ENCODE data around the gene TMEM169. TPM values are rescaled to one million over a fixed set of nuclear protein-coding genes. Genes with fewer than 3 reads are reported as not detected.
"Not testable (repeated sequence)": the region's sequence is repeated elsewhere in the genome, so short reads cannot be mapped to it uniquely, and the experiment has no call there.

TMEM169 gene
- total RNA-seq, 1 donor from 2014 or later: 0.21 TPM

- DNase-seq (ENCODE audit: low spot score): no peak
Measured at GRCh38 chr2:216131175-216131926, 49.6 kb downstream of the TMEM169 start.

GRCh38 chr2:216132585-216132984 lies 50.9 kb downstream of the TMEM169 start:
- DNase-seq (ENCODE audit: low spot score): no peak

- no peak for DNase-seq (ENCODE audit: low spot score)
Measured at GRCh38 chr2:216133397-216133796, 51.7 kb downstream of the TMEM169 start.

- DNase-seq (ENCODE audit: low spot score): no peak
Measured at GRCh38 chr2:216134958-216135541, 53.3 kb downstream of the TMEM169 start.

DNA sequence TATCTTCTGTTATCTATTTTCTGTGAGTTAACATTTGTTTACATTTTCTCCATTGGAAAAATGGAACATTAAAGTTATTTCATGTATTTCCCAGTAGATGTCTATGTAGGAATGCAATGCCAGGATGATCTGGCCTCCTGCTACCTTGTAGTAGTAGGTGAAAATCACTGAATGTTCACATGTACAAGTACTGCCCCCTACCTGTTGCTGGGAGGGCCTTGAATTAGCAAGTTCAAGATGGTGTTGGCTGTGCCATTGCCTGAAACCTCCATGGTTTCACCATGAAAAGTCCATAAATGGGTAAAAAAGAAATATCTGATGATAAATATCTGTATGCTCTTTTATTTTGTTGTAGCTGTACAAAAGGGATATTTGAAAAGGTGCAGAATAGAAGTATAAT lies 58.2 kb downstream of the TMEM169 start:
- DNase-seq (ENCODE audit: low spot score): no peak

GRCh38 chr2:216141516-216141915 lies 59.8 kb downstream of the TMEM169 start:
- not testable (repeated sequence) for DNase-seq (ENCODE audit: low spot score)

DNA sequence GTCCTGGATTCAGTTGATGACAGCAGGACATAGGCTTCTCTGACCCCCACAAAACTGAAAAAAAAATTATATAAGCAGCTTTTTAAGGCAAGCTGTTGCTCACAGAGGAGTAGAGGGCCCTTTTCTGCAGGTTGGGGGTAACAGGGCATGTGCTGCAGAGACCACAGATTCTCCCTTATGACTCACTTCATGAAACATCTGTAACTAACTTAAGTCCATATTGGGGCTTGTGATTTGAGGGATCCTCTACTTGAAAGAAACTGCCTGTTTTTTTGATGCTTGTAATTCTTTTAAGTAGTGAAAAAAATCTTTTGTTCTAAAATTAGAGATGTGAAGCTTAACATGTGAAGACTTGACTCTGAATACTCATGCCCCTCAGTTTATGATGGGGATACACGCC lies 60.8 kb downstream of the TMEM169 start:
- no peak for DNase-seq (ENCODE audit: low spot score)

DNA sequence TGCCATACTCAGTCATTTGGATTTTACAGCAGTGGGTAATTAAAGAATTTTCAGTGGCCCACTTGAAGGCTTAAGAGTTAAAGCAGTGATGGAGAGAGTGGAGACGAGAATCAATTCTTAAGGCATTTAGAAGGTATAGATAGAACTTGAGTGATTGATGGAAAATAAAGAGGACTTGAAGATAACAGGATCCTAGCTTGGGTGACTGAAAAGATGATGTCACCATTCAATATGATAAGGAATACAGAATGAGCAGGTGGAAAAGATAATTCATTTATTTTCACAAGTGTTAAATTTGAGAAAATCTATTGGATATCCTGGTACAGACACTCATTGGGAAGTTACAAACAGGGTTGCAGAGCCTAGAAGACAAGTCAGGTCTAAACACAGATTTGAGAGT lies 62.7 kb downstream of the TMEM169 start:
- no peak for DNase-seq (ENCODE audit: low spot score)

- no peak for DNase-seq (ENCODE audit: low spot score)
Measured at GRCh38 chr2:216144857-216145256, 63.1 kb downstream of the TMEM169 start.

DNA sequence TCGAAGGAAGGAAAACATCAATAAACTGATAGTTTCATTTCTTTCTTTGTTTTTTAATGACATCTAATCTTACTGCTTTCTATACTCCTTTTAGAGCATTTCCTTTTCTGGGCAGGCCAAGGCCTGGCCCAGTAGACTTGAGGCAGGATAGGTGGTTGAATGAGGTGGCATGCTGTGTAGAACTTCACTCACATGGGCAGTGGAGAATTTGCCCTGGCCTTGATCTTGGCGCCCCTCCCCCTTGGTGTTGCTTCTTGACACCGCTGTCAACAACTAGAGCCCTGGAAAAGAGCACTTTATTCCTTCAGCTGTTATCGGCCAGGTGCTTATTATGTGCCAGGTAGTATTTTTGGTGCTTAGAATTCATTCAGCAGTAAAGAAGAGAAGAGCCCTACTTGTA lies 64.9 kb downstream of the TMEM169 start:
- no peak for DNase-seq (ENCODE audit: low spot score)

DNA sequence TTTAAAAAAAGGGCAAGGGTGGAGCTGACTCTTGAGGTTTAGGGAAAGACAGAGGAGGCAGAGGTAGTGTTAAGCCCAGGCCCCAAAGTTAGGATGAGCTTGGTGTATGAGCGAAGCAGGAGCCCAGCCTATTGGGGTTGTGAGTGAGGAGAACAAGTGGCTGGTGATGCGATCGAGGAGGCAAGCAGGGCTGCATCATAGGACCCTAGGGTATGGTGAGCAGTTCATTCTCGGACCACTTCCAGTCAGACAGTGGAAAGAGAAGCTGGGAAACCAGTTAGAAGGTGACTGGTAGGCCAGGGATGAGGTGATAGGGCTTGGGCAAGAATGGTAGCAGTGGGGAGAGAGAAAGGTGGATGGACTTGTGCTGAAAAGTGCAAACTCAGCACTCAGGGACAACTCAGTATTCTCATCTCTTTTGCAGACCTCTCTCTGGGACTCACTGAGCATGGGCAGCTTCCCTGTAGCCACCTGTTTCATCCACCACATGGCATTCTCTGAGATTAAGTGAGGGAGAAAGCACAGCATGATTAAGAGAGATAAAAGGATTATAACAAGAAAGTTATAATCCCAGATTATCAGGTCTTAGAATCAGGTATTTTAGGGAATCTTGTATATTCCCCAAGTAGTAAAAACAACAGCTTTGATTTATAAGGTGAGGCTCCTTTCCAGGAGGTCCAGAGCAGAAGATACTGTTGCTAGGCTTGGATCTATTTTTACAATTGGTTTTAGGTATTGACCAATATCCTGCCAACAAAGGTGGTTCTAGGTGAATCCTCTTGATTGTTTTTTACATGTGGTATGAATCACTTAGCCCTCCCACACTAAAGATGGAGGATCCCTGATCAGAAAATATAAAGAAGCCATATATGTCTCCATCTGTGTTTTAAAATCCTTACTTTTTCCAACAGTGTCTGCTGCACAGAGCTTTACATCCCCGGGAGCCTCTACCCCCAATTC lies 65.7 kb downstream of the TMEM169 start:
- no peak for DNase-seq (ENCODE audit: low spot score)

DNA sequence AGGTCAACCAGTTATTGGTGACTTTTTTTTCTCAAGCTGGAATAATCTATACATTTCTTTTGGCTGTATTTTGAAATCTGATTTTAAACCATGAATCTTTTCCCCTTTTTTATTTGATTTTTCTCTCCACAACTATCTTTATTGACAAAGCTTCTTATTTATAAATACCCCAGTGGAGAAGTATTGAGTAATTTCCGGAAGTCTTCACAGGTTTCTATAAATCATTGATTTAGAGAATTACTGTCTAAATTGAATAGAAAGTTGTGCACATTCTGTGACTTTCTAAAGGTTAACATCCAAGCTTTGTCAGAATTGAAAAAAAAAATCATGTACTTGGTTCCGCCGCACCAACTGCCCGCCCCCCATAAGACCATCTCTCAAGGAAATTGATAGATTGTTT lies 67.3 kb downstream of the TMEM169 start:
- no peak for DNase-seq (ENCODE audit: low spot score)

DNA sequence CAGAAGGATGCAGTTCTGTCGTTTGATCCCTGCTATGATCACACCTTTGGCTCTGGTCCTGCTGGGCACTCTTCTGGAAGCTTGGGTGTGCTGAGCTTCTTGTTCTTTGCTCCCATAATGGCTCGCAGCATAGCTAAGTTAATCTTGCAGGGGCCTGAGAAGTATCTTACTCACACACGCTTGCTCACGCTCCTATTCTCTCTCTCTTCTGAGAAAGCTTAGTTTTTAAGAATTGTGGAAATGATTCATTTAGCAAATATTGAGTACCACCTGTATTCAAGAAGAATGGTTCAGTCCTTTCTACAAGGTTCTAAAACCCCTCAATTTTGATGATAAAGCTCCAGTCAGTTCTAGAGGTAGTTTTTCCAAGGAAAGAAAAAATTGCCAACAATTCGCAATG lies 68.0 kb downstream of the TMEM169 start:
- no peak for DNase-seq (ENCODE audit: low spot score)

- DNase-seq (ENCODE audit: low spot score): no peak
Measured at GRCh38 chr2:216151313-216152025, 69.8 kb downstream of the TMEM169 start.

Other genes with a start within 250 kb of the TMEM169 start
- 13.8 TPM for gene MREG, start 68.4 kb upstream of the TMEM169 start, total RNA-seq
- 6.3 TPM for gene PECR, start 110 bp upstream of the TMEM169 start, total RNA-seq
- gene XRCC5, start 27.4 kb downstream of the TMEM169 start, total RNA-seq: 282 TPM

All from ureter (tissue), 1 donor.